Chondrocyte (in vitro differentiated cells): ENCODE data around the gene UCN2. TPM values are rescaled to one million over a fixed set of nuclear protein-coding genes. Genes with fewer than 3 reads are reported as not detected.

Experiments
- DNase-seq: peaks from one replicate; pipeline ENCODE4 v3.0.0; 2021; ENCODE audit warnings: mixed read lengths, low spot score
- H3K27ac Mint-ChIP-seq: one replicate; pipeline ENCODE4 v1.8.0; 2021; ENCODE audit warnings: mild to moderate bottlenecking, moderate library complexity, mixed read lengths; ENCODE audit not compliant: unreplicated experiment
- H3K27me3 Mint-ChIP-seq: 2 replicates; pipeline ENCODE4 v1.8.0; 2021; ENCODE audit warnings: low read depth, mixed read lengths
- H3K36me3 Mint-ChIP-seq: 2 replicates; pipeline ENCODE4 v1.8.0; 2021; ENCODE audit warnings: low read depth, mixed read lengths
- H3K4me1 Mint-ChIP-seq: 2 replicates; pipeline ENCODE4 v1.8.0; 2021; ENCODE audit warnings: low read depth, mild to moderate bottlenecking, mixed read lengths
- H3K4me3 Mint-ChIP-seq: one replicate; pipeline ENCODE4 v1.8.0; 2021; ENCODE audit warnings: mild to moderate bottlenecking, moderate library complexity, mixed read lengths; ENCODE audit not compliant: unreplicated experiment
- H3K9me3 Mint-ChIP-seq: 2 replicates; pipeline ENCODE4 v1.8.0; 2021; ENCODE audit warnings: low read depth, mixed read lengths
- total RNA-seq: library from RNA; stranded (reverse); gene quantifications from 3 replicates; pipeline ENCODE4 v1.2.1, GENCODE V29; 2021
- TF ChIP-seq, protein P1 (sequence below): fragments of 200-600 bp; sonication (generic); IDR thresholded peaks from 2 replicates; pipeline ENCODE4 v1.5.0; 2021; ENCODE audit warnings: antibody characterized with exemption, mild to moderate bottlenecking, moderate library complexity

Gene UCN2
- total RNA-seq, 1 donor from 2014 or later = 3.3 TPM

GRCh38 chr3:48597408-48597800 is 33.8 kb upstream of the UCN2 start:
- TF ChIP-seq, protein P1, sequence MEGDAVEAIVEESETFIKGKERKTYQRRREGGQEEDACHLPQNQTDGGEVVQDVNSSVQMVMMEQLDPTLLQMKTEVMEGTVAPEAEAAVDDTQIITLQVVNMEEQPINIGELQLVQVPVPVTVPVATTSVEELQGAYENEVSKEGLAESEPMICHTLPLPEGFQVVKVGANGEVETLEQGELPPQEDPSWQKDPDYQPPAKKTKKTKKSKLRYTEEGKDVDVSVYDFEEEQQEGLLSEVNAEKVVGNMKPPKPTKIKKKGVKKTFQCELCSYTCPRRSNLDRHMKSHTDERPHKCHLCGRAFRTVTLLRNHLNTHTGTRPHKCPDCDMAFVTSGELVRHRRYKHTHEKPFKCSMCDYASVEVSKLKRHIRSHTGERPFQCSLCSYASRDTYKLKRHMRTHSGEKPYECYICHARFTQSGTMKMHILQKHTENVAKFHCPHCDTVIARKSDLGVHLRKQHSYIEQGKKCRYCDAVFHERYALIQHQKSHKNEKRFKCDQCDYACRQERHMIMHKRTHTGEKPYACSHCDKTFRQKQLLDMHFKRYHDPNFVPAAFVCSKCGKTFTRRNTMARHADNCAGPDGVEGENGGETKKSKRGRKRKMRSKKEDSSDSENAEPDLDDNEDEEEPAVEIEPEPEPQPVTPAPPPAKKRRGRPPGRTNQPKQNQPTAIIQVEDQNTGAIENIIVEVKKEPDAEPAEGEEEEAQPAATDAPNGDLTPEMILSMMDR = no peak
- Mint-ChIP-seq H3K4me1 (peaks cover 63% of the 10 kb centered on the region), H3K27me3 (no peaks in the 10 kb centered on the region), H3K27ac (peak overlapping the region; percentile 97), H3K9me3 (no peaks in the 10 kb centered on the region), H3K4me3 (no peak overlapping the region), H3K36me3 (peaks cover 26% of the 10 kb centered on the region)
- DNase-seq = no peak

GRCh38 chr3:48596676-48597407 is 33.3 kb upstream of the UCN2 start:
- Mint-ChIP-seq H3K27me3 (no peaks in the 10 kb centered on the region), H3K4me3 (no peak overlapping the region), H3K9me3 (no peaks in the 10 kb centered on the region), H3K4me1 (peaks cover 63% of the 10 kb centered on the region), H3K27ac (peak overlapping the region; percentile 97), H3K36me3 (peaks cover 23% of the 10 kb centered on the region)
- no peak for DNase-seq
- TF ChIP-seq, protein P1 = no peak

DNA sequence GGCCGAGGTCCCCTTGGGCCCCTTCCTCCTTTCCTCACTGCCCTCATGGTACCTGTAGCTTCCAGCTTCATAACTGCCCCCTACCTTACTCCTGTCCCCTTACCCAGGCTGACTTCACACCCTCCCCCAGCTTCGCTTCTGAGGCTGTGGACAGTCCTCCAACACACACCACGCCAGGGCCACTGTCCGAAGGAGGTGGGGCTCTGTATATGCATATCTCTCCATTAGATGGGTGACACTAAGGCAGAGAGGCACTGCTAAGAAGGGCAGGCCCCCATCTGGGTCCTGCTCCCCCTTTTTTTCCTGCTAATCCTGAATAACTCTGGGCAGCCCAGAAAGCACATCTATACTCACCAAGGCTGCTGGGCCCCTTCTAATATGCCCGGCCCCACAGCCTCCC is 32.6 kb upstream of the UCN2 start:
- Mint-ChIP-seq H3K9me3 (no peaks in the 10 kb centered on the region), H3K4me1 (peaks cover 63% of the 10 kb centered on the region), H3K4me3 (peak overlapping the region; percentile 13), H3K27ac (peak overlapping the region; percentile 97), H3K36me3 (peaks cover 23% of the 10 kb centered on the region), H3K27me3 (no peaks in the 10 kb centered on the region)
- DNase-seq = no peak
- TF ChIP-seq, protein P1 = no peak

- H3K27ac Mint-ChIP-seq = peak overlapping the region; percentile 97
- peaks cover 20% of the 10 kb centered on the region for H3K36me3 Mint-ChIP-seq
- peak overlapping the region; percentile 13 for H3K4me3 Mint-ChIP-seq
- no peaks in the 10 kb centered on the region for H3K27me3 Mint-ChIP-seq
- peaks cover 60% of the 10 kb centered on the region for H3K4me1 Mint-ChIP-seq
- no peak for DNase-seq
- TF ChIP-seq, protein P1 = no peak
- no peaks in the 10 kb centered on the region for H3K9me3 Mint-ChIP-seq
Measured at GRCh38 chr3:48595526-48596121, 32.0 kb upstream of the UCN2 start.

DNA sequence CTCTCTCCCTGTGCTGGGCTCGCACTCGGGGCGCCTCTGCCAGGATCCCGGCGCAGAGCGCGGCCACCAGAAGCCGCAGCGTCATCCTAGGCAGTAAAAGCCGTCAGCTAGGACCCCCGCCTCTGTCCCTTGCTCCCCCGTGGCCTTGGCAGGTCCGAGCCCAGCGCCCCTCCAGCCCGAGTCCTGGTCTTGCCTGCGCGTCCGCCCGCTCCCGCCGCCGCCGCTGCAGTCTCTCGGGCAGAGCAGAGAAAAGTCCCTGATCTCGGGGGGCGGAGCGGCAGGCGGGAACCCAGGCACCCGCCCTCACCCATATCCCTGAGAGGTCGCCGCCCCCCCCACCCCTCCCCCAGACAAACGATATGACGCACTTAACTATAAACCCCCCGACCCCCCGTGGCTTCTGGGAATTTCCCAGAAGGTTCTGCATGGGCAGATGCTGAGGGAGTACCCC is 31.5 kb upstream of the UCN2 start, which contains the start of gene COL7A1:
Gene COL7A1, minus strand, starts transcription at position 255 of the 451 bp plus-strand sequence. Its CDS starts 170 bp downstream, at position 85.
- Mint-ChIP-seq H3K9me3 (no peaks in the 10 kb centered on the region), H3K36me3 (peaks cover 17% of the 10 kb centered on the region), H3K4me3 (peak within 1 kb of the TSS; percentile 35), H3K4me1 (peaks cover 54% of the 10 kb centered on the region), H3K27ac (peak within 1 kb of the TSS; percentile 97), H3K27me3 (no peaks in the 10 kb centered on the region)
- TF ChIP-seq, protein P1 = no peak
- DNase-seq = no peak
